HG03575 (cell line): Measurements from ENCODE around the gene ZNF726.
"Not testable (repeated sequence)": the region's sequence is repeated elsewhere in the genome, so short reads cannot be mapped to it uniquely, and the experiment has no call there.

ENCODE experiments used
- ATAC-seq: cut with Tn5 transposase; IDR thresholded peaks from one replicate; pipeline ENCODE4 v1.9.1; 2021; ENCODE audit not compliant: unreplicated experiment, insufficient number of reproducible peaks, low FRiP score; ENCODE audit errors: extremely low read depth

The ZNF726 gene

DNA sequence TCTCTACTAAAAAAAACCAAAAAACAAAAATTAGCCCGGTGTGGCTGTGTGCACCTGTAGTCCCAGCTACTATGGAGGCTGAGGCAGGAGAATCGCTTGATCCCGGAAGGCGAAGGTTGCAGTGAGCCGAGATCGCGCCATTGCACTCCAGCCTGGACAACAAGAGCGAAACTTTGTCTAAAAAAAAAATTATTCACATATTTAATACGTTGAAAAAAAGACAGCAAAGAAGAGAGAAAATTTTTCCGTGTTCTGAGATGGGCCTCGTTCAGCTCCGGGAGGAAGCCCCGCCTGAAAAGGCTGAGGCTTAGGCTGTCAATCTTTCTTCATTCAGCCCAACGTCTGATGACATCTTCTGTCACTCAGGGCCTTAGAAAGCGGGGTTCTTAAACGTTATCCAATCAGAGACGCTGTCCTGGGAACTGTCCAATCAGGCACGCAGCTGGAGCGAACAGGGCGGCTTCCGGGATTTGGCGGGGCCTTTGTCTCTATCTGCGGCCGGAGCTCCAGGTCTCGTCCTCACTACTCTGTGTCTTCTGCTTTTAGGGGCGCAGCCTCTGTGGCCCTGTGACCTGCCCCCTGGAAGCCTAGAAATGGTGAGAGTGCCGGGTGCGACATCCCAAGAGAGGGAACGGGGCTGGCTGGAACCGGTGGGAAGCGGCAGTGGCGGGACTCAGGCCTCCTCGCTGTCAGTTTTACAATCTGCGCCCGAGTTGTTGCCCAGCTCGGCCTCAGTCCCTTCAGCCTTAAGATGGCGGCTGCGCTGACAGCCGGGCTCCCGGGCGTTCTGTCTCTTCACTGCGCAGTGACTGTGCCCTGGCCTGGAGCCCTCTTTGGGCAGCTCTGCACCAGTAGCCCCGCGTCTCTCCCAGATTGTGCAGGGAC, at the start of gene ZNF726:
Gene ZNF726, plus strand, starts transcription at position 485 of the 885 bp plus-strand sequence. Its CDS starts 109 bp downstream, at position 594.
- no peak for ATAC-seq

DNA sequence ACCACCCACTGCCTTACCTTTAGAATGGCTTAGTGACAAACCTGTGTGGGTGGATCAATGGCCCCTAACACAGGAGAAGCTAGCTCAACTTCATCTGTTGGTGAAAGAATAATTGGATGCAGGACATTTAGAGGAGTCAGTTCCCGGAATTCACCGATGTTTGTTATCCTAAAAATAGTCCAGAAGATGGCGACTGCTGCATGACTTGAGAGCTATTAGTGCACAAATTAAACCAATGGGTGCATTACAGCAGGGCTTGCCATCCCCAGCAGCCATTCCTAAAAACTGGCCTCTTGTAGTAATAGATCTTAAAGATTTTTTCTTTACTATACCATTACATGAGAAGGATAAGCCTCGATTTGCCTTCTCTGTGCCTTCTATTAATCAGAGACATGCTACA, 46.8 kb upstream of the ZNF726 start:
- no peak for ATAC-seq

DNA sequence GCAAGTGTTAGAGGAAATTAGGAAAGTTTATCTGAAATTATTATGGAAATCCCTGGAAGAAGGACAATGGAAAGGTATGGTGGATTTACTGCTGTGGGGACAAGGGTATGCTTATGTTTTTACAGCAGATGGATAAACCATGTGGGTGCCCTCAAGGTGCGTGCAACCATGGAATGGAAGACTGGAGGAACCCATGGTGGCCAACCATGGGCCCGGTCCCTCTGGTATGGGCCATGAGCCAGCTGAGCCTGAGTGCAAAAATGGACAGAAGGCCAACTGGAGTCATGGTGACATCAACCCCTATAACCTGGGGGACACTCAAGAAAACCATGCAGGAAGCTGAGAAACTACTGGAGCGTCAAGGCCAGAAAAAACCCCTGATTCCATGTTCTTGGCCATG, 46.1 kb upstream of the ZNF726 start:
- ATAC-seq, result no peak

DNA sequence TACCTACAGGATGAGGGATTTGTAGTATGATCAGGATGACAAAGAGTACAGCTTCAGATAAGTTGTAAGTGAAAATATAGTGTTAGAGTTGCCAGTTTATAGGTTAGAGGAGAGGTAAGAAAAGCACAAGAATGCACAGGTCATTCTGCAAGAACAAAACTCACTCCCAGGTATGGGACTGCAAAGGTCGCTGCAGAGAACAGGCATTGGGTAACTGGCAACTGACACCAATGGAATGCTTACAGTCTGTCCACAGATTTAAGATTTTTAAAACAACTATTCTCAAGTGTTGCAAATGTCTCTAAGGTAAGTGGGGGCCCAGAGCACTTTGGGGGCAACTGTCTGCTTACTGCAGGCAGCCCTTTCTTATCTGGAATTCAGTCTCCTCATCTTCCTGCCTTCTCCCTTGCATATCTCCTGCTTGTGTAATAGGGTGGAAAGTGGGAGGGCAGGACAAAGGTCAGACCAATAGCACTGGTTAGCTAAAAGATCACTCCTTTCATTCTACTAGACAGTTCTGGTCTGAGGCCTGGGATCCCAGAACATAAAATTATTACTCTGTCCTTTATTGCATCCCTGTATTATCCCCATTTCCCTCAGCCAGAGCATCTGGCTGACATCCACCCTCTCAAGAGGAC, 42.3 kb upstream of the ZNF726 start:
- no peak for ATAC-seq

DNA sequence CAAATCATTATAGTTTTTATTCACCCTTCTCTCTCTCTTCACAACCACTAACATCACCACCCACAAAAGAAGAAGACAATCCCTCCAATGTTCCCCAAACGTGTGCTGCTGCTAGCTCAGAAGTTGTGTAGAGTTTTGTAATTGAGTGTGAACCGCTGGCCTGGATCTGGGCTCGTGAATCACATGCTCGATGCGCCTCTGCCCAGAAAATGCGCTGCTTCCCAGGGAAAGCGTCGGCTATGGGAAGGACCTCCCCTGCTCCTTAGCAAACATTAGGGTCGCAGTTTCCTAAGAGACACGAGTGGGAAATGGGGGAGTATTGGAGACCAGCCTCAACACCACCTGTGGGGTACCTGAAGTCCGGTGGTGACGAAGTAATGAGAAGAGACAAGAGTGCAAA, 38.4 kb upstream of the ZNF726 start:
- ATAC-seq, result no peak

DNA sequence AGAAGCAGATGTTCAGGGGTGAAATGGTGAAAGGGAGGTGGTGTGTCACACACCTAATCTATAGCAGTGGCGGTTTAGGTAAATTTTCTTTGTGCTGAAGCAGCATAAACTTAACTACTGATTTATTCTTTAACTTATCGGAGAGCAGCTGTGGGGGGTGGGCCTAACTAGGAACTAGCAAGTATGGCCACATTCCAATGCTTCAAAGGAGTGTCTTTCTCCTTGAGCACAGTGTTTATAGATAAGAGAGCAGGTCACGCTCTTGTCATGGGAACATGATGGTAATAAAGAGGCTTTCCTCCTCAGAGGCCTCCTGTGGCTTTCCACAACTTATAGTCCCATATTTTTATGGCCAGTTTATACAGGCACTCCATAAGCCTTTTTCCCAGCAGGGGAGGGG, 37.9 kb upstream of the ZNF726 start:
- ATAC-seq, result not testable (repeated sequence)

GRCh38 chr19:23882493-23882892, 32.2 kb upstream of the ZNF726 start:
- ATAC-seq, result no peak

DNA sequence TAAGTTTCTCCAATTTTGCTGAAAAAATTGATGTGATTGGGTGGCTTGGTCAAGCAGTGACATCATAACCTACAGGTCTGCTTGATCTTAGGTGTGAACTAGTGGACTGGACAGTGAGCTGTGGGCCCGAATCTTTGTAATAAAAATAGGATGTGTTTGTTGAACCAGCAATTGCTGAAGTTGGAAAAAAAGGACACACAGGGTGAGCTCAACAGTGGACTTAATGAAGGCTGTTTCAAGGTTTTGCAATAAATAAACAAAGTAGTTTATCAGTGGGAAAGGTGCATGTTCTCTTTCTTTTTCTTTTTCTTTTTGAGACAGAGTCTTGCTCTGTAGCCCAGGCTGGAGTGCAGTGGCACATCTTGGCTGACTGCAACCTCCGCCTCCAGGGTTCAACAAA, 30.3 kb upstream of the ZNF726 start:
- ATAC-seq, result no peak

DNA sequence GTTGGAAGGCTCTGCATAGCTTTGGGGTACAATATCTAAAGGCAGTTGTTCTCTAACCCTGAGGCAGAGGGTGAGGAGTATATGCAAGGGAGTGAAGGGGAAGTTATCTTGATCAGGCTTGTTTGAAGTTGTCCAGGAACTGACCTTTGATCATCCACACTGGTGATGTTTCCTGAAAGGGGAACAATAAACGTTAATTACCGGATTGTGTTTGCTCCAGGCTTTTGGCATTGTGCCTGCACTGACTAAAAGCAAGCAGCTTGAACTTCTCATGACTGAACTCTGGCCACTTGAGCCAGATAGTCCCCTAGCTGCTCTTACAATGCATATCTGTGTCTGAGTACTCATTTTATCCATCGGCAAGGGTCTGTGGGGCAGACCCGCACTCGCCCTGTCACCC, 27.0 kb upstream of the ZNF726 start:
- ATAC-seq, result no peak

- ATAC-seq, result not testable (repeated sequence)
These were observed 18.6 kb upstream of the ZNF726 start for GRCh38 chr19:23896096-23896495.

GRCh38 chr19:23896912-23897311, 17.8 kb upstream of the ZNF726 start:
- no peak for ATAC-seq

DNA sequence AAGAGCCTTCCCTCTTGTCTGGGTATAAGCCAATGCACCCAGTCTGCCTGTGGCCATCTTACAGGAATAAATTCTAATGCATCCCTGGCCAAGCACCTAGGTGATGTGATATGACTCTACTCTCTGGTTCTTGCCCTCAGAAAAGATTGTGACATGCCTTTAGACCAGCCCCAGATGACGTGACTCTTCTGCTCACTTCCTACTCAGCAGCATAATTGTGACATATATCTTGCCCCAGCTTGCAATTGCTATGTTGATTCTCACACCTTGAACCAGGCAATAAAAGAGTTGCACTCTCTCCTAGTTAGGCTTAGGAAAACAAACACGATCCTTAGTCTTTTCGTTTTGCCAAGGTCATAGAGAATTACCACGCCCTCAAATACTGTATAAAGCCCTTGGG, 13.3 kb upstream of the ZNF726 start:
- no peak for ATAC-seq

DNA sequence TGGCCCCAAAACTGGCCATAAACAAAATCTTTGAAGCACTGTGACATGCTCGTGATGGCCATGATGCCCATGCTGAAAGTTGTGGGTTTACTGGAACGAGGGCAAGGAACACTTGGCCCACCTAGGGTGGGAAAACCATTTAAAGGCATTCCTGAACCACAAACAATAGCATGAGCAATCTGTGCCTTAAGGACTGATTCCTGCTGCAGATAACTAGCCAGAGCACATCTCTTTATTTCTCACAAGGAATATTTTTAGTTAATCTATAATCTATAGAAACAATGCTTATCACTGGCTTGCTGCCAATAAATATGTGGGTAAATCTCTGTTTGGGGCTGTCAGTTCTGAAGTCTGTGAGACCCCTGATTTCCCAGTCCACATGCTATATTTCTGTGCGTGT, 10.3 kb upstream of the ZNF726 start:
- ATAC-seq, result no peak

GRCh38 chr19:23905771-23906170, 8.9 kb upstream of the ZNF726 start:
- no peak for ATAC-seq

DNA sequence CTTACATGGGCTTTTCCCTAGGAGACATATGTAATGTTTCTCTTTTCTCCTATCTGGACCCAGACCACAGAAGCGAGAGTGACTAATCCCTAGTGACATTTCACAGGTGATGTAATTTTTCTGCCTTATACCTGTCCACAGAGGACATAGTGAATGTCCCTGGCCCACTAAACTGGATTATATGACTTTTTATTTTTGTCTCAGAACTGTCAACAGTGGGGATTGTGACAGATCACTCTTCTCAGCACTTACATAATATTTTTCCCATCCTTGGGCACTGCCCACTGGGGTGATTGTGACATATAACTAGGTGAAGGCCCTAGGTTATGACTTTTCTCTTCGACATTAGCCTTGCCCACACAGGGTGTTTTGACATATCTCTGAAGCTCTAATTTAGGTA, 7.9 kb upstream of the ZNF726 start:
- ATAC-seq, result no peak

DNA sequence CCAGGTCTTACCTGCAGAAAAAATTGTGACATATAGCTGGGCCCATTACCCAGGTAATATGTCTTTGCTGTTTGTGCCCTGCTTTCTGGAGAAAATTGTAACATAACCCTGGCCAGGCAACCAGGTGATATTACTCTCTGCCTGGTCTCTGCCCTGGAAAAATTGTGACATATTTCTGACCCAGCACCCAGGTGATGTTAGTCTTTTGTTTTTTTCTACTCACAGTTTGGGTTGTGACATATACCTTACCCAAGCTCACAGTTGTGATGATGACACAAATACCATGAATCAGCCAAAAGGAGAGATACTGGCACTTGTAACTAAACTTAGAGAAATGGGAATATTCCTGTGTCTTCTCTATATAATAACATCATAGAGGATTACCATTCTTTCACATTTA, 6.5 kb upstream of the ZNF726 start:
- ATAC-seq, result no peak

DNA sequence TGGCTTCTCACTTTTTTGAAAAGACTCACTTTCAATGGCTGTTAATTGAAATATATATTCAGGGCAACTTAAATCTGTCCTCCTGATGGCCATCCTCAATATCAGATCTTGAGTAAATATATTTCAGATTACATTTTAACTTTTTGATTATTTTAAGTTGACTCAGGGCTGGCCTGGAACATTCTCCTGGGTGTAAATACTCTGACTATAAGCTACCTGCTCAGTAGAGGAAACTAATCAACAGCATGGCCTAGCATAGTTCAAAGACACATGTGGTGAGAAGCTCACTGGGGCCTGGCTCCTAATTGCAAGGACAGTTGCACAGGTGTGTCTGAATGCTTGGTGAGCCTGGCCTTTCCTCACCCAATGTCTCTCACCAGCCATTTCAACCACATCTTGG, 5.5 kb upstream of the ZNF726 start:
- ATAC-seq, result no peak

DNA sequence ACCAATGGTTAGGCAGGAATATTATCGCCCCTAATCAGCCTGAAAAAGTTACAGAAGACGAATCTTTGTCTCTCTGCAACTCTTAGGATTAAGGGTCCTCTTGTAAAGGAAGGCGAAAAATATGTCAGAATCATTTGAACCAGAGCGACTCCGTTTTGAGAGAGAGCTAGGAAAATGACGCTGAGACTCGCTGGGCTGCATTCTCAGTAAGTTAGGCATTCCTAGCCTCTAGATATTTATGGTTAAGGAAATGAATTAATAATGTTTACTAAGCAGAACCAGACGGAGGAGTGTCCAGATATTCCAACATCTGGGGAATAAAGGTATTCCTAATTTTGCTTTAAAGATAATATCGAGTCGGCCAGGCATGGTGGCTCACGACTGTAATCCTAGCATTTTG, 755 bp upstream of the ZNF726 start:
- ATAC-seq, result no peak

GRCh38 chr19:23916991-23917390, 2.3 kb downstream of the ZNF726 start:
- ATAC-seq, result no peak

DNA sequence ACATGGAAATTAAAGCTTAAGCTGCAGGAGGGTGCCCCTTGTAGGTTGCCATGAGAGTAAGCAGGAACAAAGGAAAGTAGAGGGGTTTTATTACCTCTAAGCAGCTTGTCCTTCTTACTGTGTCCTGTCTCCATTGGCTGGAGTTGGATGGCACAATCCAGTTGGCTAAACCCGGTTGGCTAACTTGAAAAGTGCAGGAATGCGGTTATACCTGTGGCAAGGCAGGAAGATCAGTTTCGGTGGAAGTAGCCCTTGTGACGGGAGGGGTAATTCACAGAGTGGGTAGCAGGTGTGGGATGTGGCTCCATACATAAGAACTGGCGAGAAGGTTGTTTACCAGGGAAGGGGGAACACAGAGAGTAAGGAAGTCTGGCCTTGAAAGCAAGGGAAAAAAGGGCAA, 3.2 kb downstream of the ZNF726 start:
- no peak for ATAC-seq
